Skeletal muscle satellite cell (primary cell): ENCODE measurements around the gene ENO1.

Experiments
- H3K27me3 ChIP-seq: 2 replicates; pipeline ENCODE4 v1.7.0; 2013; ENCODE audit warnings: low read length; ENCODE audit not compliant: control insufficient read depth, insufficient read depth
- H3K36me3 ChIP-seq: 2 replicates; pipeline ENCODE4 v1.7.0; 2013; ENCODE audit warnings: mild to moderate bottlenecking, control low read depth, low read length; ENCODE audit not compliant: insufficient read depth
- H3K4me1 ChIP-seq: 2 replicates; pipeline ENCODE4 v1.7.0; 2013; ENCODE audit warnings: low read length; ENCODE audit not compliant: control insufficient read depth, insufficient read depth
- H3K4me2 ChIP-seq: 2 replicates; pipeline ENCODE4 v1.7.0; 2013; ENCODE audit warnings: mild to moderate bottlenecking, low read length
- H3K4me3 ChIP-seq: 2 replicates; pipeline ENCODE4 v1.7.0; 2013; ENCODE audit warnings: low read length
- H3K9ac ChIP-seq: 2 replicates; pipeline ENCODE4 v1.7.0; 2013; ENCODE audit warnings: mild to moderate bottlenecking, low read depth, low read length, moderate library complexity
- H3K9me3 ChIP-seq: replicated peaks from 2 replicates; pipeline ENCODE4 v1.7.0; 2013; ENCODE audit warnings: mild to moderate bottlenecking, control low read depth, low read length

The ENO1 gene

DNA sequence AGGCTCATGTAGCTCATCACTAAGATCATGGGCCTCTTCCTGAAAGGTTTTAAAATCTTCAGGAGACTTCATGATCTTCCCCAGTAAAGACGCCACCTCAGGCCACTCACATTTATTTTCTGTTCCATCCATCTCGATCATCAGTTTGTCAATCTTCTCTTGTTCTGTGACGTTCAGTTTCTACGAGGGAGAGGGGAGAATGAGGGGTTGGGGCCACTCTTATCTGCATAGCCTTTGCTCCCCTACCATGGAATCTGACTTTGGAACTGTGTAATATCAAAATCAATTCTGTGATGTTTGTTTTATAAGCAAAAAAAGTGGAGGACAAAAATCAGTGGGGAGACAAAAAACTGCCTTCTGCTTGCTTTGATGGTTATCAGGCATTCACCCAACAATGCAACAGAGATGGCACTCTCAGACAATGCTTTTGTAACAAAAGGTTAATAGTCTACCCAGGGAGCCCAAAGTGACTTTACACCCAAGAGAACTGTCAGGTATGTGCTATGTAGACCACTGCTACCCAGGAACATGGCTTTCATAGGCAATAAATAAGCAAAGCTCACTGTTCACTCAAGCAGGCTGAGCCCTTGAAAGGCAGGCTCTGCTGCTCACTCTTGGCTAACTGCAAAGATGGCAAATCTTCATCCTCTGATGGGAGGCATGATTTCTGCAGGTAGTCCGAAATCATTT is 10.5 kb downstream of the ENO1 start:
- no peaks in the 10 kb centered on the region for H3K9me3 ChIP-seq
- H3K27me3 ChIP-seq = no peaks in the 10 kb centered on the region
- H3K4me1 ChIP-seq = peaks cover 40% of the 10 kb centered on the region
- H3K36me3 ChIP-seq = peaks cover 99% of the 10 kb centered on the region
- H3K9ac ChIP-seq = no peak overlapping the region
- no peak overlapping the region for H3K4me3 ChIP-seq
- H3K4me2 ChIP-seq = no peak overlapping the region

DNA sequence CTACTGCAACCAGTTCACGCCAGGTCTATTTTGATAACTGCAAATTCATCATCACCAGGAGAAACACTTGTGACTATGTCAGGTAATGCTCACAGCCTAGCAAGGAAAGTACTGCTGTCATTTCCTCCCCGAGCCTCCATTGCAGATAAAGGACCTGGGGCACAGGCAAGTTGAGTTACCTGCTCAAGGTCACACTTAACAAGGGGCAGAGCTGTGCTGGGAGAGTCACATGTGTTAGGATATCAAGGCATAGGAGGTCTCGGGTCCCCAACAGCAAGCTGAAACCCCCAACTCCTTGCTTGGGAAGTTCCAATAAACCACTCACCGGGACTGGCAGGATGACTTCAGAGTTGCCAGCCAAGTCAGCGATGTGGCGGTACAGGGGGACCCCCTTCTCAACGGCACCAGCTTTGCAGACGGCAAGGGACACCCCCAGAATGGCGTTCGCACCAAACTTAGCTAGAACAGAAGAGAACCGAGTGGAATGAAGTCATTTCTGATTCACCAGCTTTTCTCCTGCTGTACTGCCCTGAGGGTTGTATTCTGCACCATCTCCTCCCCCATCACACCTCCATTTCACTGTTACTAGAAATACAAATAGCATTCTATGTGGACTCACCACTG is 11.6 kb downstream of the ENO1 start:
- no peaks in the 10 kb centered on the region for H3K9me3 ChIP-seq
- peaks cover 29% of the 10 kb centered on the region for H3K4me1 ChIP-seq
- no peak overlapping the region for H3K9ac ChIP-seq
- H3K4me2 ChIP-seq = no peak overlapping the region
- peaks cover 98% of the 10 kb centered on the region for H3K36me3 ChIP-seq
- H3K27me3 ChIP-seq = no peaks in the 10 kb centered on the region
- H3K4me3 ChIP-seq = no peak overlapping the region

DNA sequence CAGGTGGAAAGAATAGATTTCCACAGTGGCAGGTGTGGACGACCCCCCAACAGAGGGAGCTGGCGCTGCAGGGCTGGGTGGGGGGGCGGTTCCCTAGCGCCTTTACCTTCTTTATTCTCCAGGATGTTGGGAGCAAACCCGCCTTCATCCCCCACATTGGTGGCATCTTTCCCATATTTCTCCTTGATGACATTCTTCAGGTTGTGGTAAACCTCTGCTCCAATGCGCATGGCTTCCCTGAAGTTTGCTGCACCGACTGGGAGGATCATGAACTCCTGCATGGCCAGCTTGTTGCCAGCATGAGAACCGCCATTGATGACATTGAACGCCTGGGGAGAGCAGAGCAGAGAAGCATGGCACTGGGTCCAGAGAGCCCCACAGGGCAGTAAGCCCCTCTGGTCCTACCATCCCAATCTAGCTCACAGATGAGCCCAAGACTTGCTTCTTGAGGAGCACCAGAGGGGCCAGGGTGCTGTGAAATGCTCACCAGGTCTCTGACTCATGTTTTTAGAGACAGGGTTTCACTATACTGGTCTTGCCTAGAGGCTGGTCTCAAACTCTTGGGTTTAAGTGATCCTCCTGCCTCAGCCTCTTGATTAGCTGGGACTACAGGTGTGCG is 12.2 kb downstream of the ENO1 start:
- H3K9ac ChIP-seq = no peak overlapping the region
- H3K9me3 ChIP-seq = no peaks in the 10 kb centered on the region
- H3K4me3 ChIP-seq = no peak overlapping the region
- peaks cover 95% of the 10 kb centered on the region for H3K36me3 ChIP-seq
- no peaks in the 10 kb centered on the region for H3K27me3 ChIP-seq
- no peak overlapping the region for H3K4me2 ChIP-seq
- H3K4me1 ChIP-seq = peaks cover 27% of the 10 kb centered on the region

DNA sequence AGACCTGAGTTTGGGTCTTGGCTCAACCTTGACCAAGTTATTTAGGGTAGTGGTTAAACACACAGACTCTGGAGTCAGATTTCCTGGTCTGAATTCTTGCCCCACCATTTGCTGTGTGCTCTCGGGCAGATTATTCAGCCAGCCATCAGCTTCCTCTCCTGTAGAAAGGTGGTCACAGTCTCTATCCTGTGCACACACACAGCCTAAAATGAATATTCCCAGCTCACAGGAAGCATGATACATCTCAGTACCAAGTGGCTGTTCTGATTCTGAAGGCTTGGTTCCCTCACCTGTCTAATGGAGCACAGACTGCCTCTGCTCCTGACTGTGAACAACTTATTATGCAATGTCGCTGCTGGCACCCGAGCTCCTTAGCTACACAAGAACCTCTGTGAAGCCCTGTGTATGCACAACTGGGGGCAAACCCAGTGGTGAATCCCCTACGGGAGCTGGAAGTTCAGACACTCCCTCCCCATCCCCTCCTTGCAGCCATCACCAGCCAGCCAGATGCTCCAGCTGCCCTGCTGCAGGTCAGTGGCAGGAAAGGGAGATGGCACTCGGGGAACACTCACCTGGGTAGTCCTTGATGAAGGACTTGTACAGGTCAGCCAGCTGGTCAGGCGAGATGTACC is 13.7 kb downstream of the ENO1 start:
- no peaks in the 10 kb centered on the region for H3K27me3 ChIP-seq
- H3K4me3 ChIP-seq = no peak overlapping the region
- H3K4me1 ChIP-seq = peaks cover 24% of the 10 kb centered on the region
- H3K9ac ChIP-seq = no peak overlapping the region
- peaks cover 94% of the 10 kb centered on the region for H3K36me3 ChIP-seq
- H3K9me3 ChIP-seq = no peaks in the 10 kb centered on the region
- no peak overlapping the region for H3K4me2 ChIP-seq

DNA sequence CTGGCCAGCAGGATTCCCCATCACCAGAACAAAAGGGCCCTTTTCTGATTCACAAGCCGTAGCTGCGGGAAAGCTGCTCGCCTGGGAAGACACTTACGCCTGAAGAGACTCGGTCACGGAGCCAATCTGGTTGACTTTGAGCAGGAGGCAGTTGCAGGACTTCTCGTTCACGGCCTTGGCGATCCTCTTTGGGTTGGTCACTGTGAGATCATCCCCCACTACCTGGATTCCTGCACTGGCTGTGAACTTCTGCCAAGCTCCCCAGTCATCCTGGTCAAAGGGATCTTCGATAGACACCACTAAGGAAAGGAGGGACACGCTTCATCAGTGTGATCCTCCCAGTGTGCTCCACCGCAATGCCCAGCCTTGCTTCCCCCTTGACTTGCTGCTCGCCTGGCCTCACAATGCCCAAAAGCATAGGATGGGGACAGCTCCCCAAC is 14.7 kb downstream of the ENO1 start:
- no peaks in the 10 kb centered on the region for H3K27me3 ChIP-seq
- H3K4me1 ChIP-seq = peaks cover 25% of the 10 kb centered on the region
- H3K4me3 ChIP-seq = no peak overlapping the region
- peaks cover 90% of the 10 kb centered on the region for H3K36me3 ChIP-seq
- H3K9ac ChIP-seq = no peak overlapping the region
- no peaks in the 10 kb centered on the region for H3K9me3 ChIP-seq
- H3K4me2 ChIP-seq = no peak overlapping the region

DNA sequence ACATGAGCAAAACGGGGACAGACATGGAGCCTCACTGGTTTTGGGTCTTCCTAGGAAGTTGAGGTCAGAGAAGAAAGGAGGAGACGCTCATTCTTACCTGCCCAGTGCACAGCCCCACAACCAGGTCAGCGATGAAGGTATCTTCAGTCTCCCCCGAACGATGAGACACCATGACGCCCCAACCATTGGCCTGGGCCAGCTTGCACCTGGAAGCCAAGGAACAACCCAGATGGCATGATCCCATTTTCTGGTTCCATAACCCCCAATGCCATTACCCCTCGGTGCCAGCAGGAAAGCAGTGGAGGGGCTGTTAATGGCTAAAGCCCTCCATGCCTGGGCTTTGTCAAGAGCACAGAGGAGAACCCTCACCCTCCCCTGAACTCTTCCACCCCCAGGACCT is 15.3 kb downstream of the ENO1 start:
- Histone ChIP-seq H3K27me3 (no peaks in the 10 kb centered on the region), H3K36me3 (peaks cover 86% of the 10 kb centered on the region), H3K4me3 (no peak overlapping the region), H3K4me1 (peaks cover 32% of the 10 kb centered on the region), H3K4me2 (no peak overlapping the region), H3K9me3 (no peaks in the 10 kb centered on the region), H3K9ac (no peak overlapping the region)

DNA sequence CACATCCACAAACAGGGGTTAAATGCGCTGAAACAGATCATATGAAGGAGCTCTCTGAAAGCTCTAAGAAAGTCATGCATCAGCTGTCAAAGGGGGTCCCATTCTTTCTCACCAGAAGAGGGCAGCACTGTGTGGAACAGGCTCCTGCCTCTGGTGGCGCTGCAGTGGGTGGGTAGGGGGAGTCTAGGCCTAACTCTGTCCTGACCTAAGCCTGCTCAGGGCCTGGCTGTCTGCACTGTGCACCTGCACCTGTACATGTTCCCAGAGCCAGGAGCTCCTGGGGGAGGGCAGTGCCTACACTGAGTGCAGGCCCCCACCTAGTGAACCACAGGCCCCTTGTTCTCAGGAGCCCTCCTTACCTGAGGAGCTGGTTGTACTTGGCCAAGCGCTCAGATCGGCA is 16.0 kb downstream of the ENO1 start:
- Histone ChIP-seq H3K9ac (no peak overlapping the region), H3K9me3 (no peaks in the 10 kb centered on the region), H3K4me2 (no peak overlapping the region), H3K4me1 (peaks cover 37% of the 10 kb centered on the region), H3K36me3 (peaks cover 80% of the 10 kb centered on the region), H3K27me3 (no peaks in the 10 kb centered on the region), H3K4me3 (no peak overlapping the region)

DNA sequence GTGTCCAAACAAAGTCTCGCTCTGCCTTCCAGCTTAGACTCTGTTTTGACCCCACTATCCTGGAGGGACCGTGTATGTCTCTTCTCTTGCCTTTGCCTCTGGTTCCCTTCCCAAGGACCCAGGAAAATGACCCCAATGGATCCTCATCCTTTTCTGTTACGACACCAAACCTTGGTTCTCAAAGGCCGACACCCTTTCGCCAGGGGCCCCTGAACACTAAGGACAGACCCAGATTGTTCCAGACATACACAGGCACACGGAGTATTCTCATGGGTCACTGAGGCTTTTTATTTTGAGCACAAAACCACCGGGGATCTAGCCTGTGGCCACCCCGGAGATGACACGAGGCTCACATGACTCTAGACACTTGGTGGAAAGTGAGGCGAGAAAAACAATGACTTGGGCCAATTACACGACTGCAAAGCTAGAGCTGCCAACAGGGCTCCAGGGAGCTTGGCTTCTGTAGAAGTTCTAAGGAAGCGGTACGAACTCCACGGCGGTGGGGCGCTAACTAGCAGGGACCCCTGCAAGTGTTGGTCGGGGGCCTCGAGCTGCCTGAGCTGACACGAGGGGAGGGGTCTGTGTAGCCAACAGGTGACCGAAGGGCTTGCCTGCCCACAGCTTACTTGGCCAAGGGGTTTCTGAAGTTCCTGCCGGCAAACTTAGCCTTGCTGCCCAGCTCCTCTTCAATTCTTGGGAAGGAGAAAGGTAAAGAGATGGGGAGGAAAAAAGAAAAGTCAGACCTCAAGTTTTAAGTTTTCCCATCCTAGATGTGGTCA is 17.6 kb downstream of the ENO1 start:
- H3K36me3 ChIP-seq = peaks cover 75% of the 10 kb centered on the region
- H3K9ac ChIP-seq = no peak overlapping the region
- no peak overlapping the region for H3K4me3 ChIP-seq
- no peak overlapping the region for H3K4me2 ChIP-seq
- H3K9me3 ChIP-seq = no peaks in the 10 kb centered on the region
- H3K4me1 ChIP-seq = peaks cover 37% of the 10 kb centered on the region
- H3K27me3 ChIP-seq = no peaks in the 10 kb centered on the region

DNA sequence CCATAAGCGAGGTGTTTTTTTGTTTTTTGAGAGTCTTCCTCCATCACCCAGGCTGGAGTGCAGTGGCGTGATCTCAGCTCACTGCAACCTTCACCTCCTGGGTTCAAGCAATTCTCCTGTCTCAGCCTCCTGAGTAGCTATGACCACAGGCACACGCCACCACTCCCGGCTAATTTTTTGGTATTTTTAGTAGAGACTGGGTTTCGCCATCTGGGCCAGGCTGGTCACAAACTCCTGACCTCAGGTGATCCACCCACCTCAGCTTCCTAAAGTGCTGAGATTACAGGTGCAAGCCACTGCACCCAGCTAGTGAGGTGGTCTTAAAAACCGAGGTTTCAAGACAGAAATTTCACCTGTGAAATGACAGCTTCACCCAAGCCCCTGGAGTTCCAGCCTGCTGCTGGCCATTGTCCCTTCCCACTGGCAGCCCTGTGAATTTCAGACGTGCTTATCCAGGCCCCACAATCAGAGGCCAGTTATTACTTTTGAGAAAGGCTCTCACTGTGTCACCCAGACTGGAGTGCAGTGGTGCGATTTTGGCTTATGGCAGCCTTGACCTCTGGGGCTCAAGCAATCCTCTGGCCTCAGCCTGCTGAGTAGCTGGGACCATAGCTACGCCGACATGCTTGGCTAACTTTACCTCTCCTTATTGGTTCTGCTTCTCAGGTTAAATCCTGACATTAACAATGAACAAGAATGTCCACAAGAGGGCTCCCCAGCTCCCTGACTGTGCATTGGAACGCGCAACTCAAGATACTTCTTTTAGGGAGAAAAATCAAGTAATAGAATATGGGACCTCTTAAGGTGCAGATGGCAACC is 19.4 kb downstream of the ENO1 start:
- Histone ChIP-seq H3K4me3 (no peak overlapping the region), H3K4me1 (peaks cover 37% of the 10 kb centered on the region), H3K4me2 (no peak overlapping the region), H3K36me3 (peaks cover 56% of the 10 kb centered on the region), H3K9me3 (no peaks in the 10 kb centered on the region), H3K27me3 (no peaks in the 10 kb centered on the region), H3K9ac (no peak overlapping the region)

DNA sequence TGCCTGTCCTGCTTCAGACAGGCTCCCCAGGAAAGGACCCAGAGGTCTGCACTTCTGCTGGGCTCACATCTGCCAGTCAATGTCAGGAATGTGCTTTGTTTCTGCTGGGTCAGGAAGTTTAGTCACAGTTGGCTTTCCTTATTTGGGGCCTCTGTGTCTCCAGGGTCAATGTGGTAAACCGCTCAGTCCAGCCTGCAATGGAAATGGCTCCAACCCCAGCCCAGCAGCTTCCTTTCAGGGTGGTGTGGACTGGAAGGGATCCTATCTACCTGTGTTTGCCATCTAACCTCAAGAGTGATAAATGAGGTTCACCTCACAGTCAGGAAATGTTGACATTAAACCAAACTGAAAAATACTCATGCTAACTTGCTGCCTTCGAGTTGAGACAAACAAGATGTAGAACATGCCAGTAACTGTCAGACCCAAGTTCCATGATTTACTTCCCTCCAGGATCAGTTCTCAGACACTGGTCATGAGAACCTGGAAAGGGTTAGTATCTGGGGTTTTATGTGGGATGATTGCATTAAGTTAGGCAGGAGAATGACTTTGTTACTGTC is 20.3 kb downstream of the ENO1 start:
- Histone ChIP-seq H3K4me3 (no peak overlapping the region), H3K9me3 (no peaks in the 10 kb centered on the region), H3K4me1 (peaks cover 37% of the 10 kb centered on the region), H3K27me3 (no peaks in the 10 kb centered on the region), H3K4me2 (peak overlapping the region; percentile 12), H3K9ac (no peak overlapping the region), H3K36me3 (peaks cover 47% of the 10 kb centered on the region)
